DMS79 treated with DMSO at 0.1 percent for 48 hours (cell line): ENCODE measurements around the gene SYDE1.

ENCODE experiments used
- DNase-seq: peaks from one replicate; lab custom pipeline; 2025; lab: John Stamatoyannopoulos, UW

SYDE1 gene

GRCh38 chr19:15125232-15126067, 18.2 kb downstream of the SYDE1 start:
- peak; percentile 96 for DNase-seq

- no peak for DNase-seq
Observed at GRCh38 chr19:15126131-15126910, 19.1 kb downstream of the SYDE1 start.

DNA sequence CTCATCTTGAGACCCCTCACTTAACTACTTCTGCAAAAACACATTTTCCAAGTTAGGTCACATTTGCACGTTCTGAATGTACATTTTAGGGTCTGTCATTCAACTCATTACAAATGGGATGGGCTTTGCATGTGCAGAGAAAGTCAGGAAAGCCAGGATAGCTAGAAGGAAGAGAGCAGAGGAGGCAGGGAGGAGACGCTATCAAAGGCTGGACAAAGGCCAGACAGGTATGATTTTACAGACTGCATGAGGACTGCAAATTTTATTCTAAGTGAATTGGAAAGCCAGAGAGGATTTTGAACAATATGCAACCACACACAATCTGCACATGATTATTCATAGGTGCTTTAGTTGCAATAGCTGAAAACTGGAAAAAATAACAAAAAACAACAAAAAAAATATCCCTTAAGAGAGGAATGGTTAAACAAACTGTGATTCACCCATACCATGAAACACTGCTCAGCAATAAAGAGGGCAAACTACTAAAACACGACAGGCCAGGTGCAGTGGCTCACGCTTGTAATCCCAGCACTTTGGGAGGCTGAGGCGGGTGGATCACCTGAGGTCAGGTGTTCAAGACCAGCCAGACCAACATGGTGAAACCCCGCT, 21.1 kb downstream of the SYDE1 start:
- no peak for DNase-seq

DNA sequence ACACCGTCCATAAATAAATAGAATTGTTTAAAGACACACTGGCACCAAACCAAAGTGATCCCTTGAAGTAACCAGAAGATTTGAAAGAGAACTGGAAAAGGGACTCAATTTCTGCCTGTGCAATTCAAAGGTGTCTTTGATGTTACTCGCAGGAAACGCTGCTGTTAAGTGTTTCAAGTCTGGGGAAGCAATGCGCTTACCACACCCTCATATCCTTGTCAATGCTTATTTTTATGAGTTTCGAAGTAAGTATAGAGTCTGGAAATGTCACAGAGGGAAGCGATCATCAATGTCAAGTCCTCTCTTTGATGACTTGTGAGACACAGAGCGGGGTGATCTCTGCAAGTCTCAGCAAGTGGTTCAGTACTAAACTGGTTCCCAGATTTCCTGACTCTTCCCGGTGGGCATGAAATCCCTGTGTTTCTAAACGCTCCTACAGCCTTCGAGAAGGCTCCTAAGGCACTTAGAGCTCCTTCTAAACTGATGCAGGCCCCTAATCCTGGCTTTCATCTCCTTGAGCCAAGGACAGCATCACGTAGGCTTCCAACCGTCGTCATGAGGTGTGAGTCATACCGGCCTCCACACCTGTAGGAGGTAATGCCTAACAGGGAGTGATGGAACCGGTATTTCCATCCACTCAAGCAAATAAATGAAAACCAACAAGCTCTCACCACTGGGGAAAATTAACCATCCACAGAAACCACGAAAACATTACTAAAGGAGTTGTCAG, 22.8 kb downstream of the SYDE1 start:
- peak; percentile 44 for DNase-seq

- no peak for DNase-seq
Observed at GRCh38 chr19:15136234-15136954, 29.2 kb downstream of the SYDE1 start.

GRCh38 chr19:15137777-15138176, 30.6 kb downstream of the SYDE1 start:
- DNase-seq, result no peak

GRCh38 chr19:15138427-15138826, 31.2 kb downstream of the SYDE1 start:
- no peak for DNase-seq

- DNase-seq, result no peak
Observed at GRCh38 chr19:15141143-15141542, 33.9 kb downstream of the SYDE1 start.

DNA sequence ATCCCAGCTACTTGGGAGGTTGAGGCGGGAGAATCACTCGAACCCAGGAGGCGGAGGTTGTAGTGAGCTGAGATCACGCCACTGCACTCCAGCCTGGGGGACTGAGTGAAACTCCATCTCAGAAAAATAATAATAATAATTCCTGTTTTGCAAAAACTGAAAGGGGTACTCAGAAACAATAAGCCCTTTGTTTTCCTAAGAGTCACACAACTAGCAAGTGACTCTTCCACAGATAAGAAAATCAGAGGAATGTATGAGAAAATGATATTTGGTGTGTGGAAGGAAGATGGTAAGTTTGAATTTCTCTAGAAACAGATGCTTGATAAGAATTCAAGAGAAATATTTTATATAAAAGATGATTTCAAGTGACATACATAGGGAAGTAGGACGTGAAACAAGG, 35.1 kb downstream of the SYDE1 start:
- DNase-seq, result no peak

GRCh38 chr19:15144046-15144646, 36.9 kb downstream of the SYDE1 start:
- DNase-seq, result no peak

GRCh38 chr19:15147090-15147489, 39.9 kb downstream of the SYDE1 start:
- no peak for DNase-seq

DNA sequence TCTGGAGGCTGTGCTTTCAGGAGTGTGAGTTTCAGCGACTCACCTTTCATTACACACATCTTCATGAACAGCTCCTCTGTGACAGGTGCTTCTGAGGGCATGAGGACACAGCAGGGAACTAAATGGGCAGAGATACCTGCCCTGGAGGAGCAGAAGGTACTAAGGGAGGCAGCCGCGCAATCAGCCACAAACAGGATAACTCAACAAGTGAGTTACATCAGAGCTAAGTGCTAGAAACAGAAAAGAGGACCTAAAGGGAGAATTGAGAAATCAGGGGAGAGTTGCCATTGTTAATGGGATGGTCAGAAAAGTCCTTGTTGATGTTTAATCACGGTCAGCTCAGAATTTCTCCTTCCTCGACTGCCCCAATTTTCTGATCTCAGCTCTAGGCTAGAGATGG, 42.5 kb downstream of the SYDE1 start:
- no peak for DNase-seq

DNA sequence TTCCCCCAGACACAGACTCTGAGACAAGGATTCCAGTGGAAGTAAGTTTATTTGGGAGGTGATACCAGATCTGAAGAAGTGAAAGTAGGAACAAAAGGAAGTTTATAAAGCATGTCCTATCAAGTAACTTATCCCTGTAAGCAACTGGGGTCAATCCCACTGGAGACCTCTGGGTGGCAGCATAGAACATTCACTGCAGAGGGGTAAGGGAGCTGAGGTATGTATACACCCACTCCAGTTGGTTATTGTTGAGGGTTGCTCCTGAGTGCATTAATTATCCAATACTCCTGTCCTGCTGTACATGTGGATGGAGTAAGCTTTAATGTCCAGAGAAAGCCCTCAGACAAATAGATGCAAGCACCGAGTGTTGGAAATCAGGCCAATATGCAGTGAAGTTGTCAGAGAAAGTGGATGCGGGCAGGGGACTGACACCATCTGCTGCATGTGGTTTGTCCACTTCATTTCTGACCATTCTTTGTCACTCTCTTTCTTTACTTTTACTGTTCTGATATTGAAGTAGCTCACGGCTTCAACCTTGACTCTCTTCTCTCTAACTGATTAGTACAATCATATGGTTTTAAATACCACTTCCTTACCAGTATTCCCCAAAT, 46.9 kb downstream of the SYDE1 start:
- DNase-seq, result peak; percentile 11

DNA sequence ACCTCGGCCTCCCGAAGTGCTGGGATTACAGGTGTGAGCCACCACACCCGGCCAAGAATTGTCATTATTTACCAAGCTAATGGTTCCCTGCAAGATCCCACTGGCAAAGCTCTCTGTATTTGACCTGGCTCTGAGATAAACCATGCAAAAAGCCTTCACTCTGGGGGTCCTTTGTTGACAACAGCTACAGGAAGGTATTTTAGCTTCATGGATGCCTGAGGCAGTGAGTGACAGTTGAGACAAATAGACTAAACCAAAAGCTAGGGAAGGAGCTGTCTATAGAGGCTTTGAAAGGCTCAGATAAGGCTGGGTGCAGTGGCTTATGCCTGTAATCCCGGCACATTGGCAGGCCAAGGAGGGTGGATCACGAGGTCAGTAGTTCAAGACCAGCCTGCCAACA, 48.1 kb downstream of the SYDE1 start:
- no peak for DNase-seq

GRCh38 chr19:15156391-15156790, 49.2 kb downstream of the SYDE1 start:
- DNase-seq, result no peak

GRCh38 chr19:15159251-15159650, 52.0 kb downstream of the SYDE1 start:
- DNase-seq, result no peak

DNA sequence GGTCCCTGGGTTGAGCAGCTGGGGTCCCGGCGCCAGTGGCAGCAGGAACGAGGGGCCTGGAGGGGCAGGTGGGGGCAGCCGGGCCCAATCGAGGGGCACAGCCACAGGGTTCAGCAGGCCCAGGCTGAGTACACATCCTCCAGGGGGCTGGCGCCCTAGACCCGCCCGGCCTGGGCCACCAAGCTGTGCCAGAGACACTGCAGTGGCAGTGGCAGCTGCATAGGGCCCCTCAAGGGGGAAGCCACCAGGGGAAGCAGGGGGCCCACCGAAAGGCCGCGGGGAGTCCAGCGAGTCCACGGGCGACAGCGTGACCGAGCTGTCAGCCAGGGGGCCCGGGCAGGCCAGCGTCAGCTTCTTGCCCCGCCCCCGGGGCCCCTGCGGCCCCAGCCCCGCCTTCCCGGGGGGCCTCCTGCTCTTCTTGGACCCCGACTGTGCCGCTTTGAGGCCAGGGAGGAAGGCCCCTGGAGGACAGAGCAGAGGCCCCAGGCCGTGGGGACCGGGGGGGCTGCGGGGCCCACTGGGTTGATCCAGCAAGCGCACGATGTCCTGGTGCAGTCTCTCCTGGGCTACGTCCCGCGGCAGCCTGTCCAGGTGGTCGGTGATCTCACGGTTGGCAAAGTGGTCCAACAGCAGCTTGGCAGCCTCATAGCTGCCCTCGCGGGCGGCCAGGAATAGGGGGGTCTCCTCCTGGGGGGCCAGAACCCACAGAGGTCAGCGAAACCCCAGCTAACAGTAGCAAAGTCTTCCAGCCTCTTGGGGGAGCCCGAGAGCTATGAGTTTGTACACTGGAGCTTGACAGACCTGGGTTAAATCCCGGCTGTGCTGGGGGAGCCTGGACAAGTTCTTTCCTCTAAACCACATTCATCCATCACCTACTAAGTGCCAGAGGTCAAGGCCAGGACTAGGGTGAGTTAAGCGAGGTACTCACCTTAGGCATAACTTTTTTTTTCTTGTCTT, 54.1 kb downstream of the SYDE1 start:
- DNase-seq, result no peak
